Mucosa of descending colon (tissue), 3 donors: ENCODE data around the gene CEP72. TPM values are rescaled to one million over a fixed set of nuclear protein-coding genes. Genes with fewer than 3 reads are reported as not detected.
"Not testable (repeated sequence)": the region's sequence is repeated elsewhere in the genome, so short reads cannot be mapped to it uniquely, and the experiment has no call there.

ENCODE experiments used
- ATAC-seq: fragments of 200-7000 bp; cut with Tn5 transposase; one replicate; pipeline ENCODE4 v1.9.1; 2020; ENCODE audit warnings: mild to moderate bottlenecking, moderate library complexity
- DNase-seq, 3 donors: peaks; one replicate each; pipeline ENCODE4 v3.0.0-alpha.2; 2020
- H3K36me3 ChIP-seq: fragments of 200-600 bp; one replicate; pipeline ENCODE4 v1.8.0; 2021; ENCODE audit warnings: low read depth, mild to moderate bottlenecking
- H3K4me1 ChIP-seq: fragments of 200-600 bp; one replicate; pipeline ENCODE4 v1.8.0; 2021; ENCODE audit warnings: low read depth, mild to moderate bottlenecking
- H3K4me3 ChIP-seq: fragments of 200-600 bp; one replicate; pipeline ENCODE4 v1.8.0; 2021; ENCODE audit warnings: mild to moderate bottlenecking
- H3K9me3 ChIP-seq: fragments of 200-600 bp; one replicate; pipeline ENCODE4 v1.8.0; 2021; ENCODE audit warnings: mild to moderate bottlenecking
- intact Hi-C, 2 donors: fragments of 100-400 bp; cut with DNase I in 1 of 2; cut with micrococcal nuclease in 1 of 2; formaldehyde crosslinking; loops; one replicate each; pipeline versions ENCODE4 v1.11.0 to v1.11.1; 2022; cut with DNase I, micrococcal nuclease
- total RNA-seq, 3 donors: library from RNA; stranded (reverse); fragmentation: NEBNext Ultra II Directional in 2 of 3; extraction: Animal tissue kit (Norgen Biotek cat#: 25700) in 2 of 3; gene quantifications; one replicate each; pipeline versions ENCODE4 v1.2.1 to v1.2.4, GENCODE V29; 2021 to 2023
- TF ChIP-seq, protein P1 (sequence below): fragments of 200-600 bp; IDR thresholded peaks from one replicate; pipeline ENCODE4 v1.8.0; 2022; ENCODE audit warnings: antibody characterized with exemption, mild to moderate bottlenecking
- donor health status: DM: no; HTN: no; CAD: no; lungs with moderate emphysema.
- donor health status: DM: no; HTN: no; CAD: no.
- donor health status: DM: no; HTN: yes; CAD: no.

Gene CEP72
- total RNA-seq, 3 donors from 2014 or later = 7.3 to 9.7 (median 8.8) TPM

- DNase-seq (no peak), ATAC-seq (no peak)
- TF ChIP-seq, protein P1, sequence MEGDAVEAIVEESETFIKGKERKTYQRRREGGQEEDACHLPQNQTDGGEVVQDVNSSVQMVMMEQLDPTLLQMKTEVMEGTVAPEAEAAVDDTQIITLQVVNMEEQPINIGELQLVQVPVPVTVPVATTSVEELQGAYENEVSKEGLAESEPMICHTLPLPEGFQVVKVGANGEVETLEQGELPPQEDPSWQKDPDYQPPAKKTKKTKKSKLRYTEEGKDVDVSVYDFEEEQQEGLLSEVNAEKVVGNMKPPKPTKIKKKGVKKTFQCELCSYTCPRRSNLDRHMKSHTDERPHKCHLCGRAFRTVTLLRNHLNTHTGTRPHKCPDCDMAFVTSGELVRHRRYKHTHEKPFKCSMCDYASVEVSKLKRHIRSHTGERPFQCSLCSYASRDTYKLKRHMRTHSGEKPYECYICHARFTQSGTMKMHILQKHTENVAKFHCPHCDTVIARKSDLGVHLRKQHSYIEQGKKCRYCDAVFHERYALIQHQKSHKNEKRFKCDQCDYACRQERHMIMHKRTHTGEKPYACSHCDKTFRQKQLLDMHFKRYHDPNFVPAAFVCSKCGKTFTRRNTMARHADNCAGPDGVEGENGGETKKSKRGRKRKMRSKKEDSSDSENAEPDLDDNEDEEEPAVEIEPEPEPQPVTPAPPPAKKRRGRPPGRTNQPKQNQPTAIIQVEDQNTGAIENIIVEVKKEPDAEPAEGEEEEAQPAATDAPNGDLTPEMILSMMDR = no peak
- H3K4me1 ChIP-seq = no peaks in the 10 kb centered on the region
- intact Hi-C loops = no loop called here
- no peaks in the 10 kb centered on the region for H3K36me3 ChIP-seq
- H3K4me3 ChIP-seq = no peak overlapping the region
- peaks cover 14% of the 10 kb centered on the region for H3K9me3 ChIP-seq
Measured at GRCh38 chr5:575636-576035, 36.5 kb upstream of the CEP72 start.

- H3K36me3 ChIP-seq, H3K4me1 ChIP-seq, DNase-seq, H3K4me3 ChIP-seq, ATAC-seq, intact Hi-C loops: not testable (repeated sequence)
- H3K9me3 ChIP-seq = peaks cover 14% of the 10 kb centered on the region
Measured at GRCh38 chr5:577214-577613, 34.9 kb upstream of the CEP72 start.

- ATAC-seq (no peak), DNase-seq (no peak)
- TF ChIP-seq, protein P1 = no peak
- intact Hi-C loops = no loop called here
- Histone ChIP-seq H3K4me3 (no peak overlapping the region), H3K4me1 (no peaks in the 10 kb centered on the region), H3K36me3 (no peaks in the 10 kb centered on the region), H3K9me3 (peaks cover 14% of the 10 kb centered on the region)
Measured at GRCh38 chr5:577800-578199, 34.3 kb upstream of the CEP72 start.

- H3K9me3 ChIP-seq = peaks cover 14% of the 10 kb centered on the region
- intact Hi-C loops = no loop called here
- no peaks in the 10 kb centered on the region for H3K4me1 ChIP-seq
- H3K36me3 ChIP-seq = no peaks in the 10 kb centered on the region
- DNase-seq (no peak), ATAC-seq (no peak)
- no peak overlapping the region for H3K4me3 ChIP-seq
- TF ChIP-seq, protein P1 = no peak
Measured at GRCh38 chr5:579211-579610, 32.9 kb upstream of the CEP72 start.

GRCh38 chr5:579746-580366, 32.3 kb upstream of the CEP72 start:
- Histone ChIP-seq H3K4me1 (no peaks in the 10 kb centered on the region), H3K9me3 (peaks cover 14% of the 10 kb centered on the region), H3K36me3 (no peaks in the 10 kb centered on the region), H3K4me3 (no peak overlapping the region)
- DNase-seq = no peak
- ATAC-seq = no peak
- intact Hi-C loops = no loop called here
- TF ChIP-seq, protein P1 = no peak

- Histone ChIP-seq H3K4me1 (no peaks in the 10 kb centered on the region), H3K9me3 (peaks cover 14% of the 10 kb centered on the region), H3K4me3 (no peak overlapping the region), H3K36me3 (no peaks in the 10 kb centered on the region)
- TF ChIP-seq, protein P1 = no peak
- no peak for ATAC-seq
- DNase-seq = no peak
- intact Hi-C loops = no loop called here
Measured at GRCh38 chr5:580436-580835, 31.7 kb upstream of the CEP72 start.
